ENCODE results near the gene PDCL2. TPM values are rescaled to one million over a fixed set of nuclear protein-coding genes. Genes with fewer than 3 reads are reported as not detected.

Gene PDCL2
- total and polyA plus RNA-seq, 9 of the 15 experiments (the other 6 are each of a cell fraction or from before 2014, with no cell fraction given): 0.62 to 2.5 (median 1.2) TPM

- TF ChIP-seq BRF1 (IDR thresholded peaks at IDR 0.05; ENCODE audit: borderline replicate concordance, extremely low read depth, insufficient read length): no peak
- TF ChIP-seq YY1 (IDR thresholded peaks at IDR 0.05; ENCODE audit: borderline replicate concordance in 1 of 3, control insufficient read depth in 1 of 3, extremely low read depth in 1 of 3, insufficient read depth in 3 of 3, insufficient read length in 1 of 3, insufficient replicate concordance in 2 of 3, low read depth in 1 of 3, low read length in 2 of 3): peak in 1 of 3 experiments; percentile 54
- TF ChIP-seq HDAC3 (IDR thresholded peaks at IDR 0.05; ENCODE audit: borderline replicate concordance, partially characterized antibody): no peak
- TF ChIP-seq PATZ1 (CRISPR knock-in tag; IDR thresholded peaks at IDR 0.05; ENCODE audit: borderline replicate concordance): no peak
- TF ChIP-seq TCF7L2 (IDR thresholded peaks at IDR 0.05; ENCODE audit: low read depth, low read length): no peak
- peak in 1 of 2 experiments; percentile 80; a peak in 2 of 4 replicates for TF ChIP-seq TRIM24 (IDR thresholded peaks at IDR 0.05)
- peak; percentile 80; the same call in 1 of the 2 replicates for TF ChIP-seq MYC (IDR thresholded peaks at IDR 0.05; ENCODE audit: low read depth, low read length)
- no peak for TF ChIP-seq MYC (CRISPR knock-in tag; IDR thresholded peaks at IDR 0.05; ENCODE audit: borderline replicate concordance, low read depth)
- no peak for TF ChIP-seq HDGF (IDR thresholded peaks at IDR 0.05)
- no peak for TF ChIP-seq MXD1 (CRISPR knock-in tag; IDR thresholded peaks at IDR 0.05; ENCODE audit: borderline replicate concordance, poor library complexity, severe bottlenecking)
- no peak for TF ChIP-seq SAFB2 (IDR thresholded peaks at IDR 0.05; ENCODE audit: borderline replicate concordance, low read depth, low read length, severe bottlenecking)
- TF ChIP-seq ZFX (CRISPR knock-in tag; IDR thresholded peaks at IDR 0.05): peak; percentile 58
- TF ChIP-seq CLOCK (CRISPR knock-in tag; IDR thresholded peaks at IDR 0.05; ENCODE audit: borderline replicate concordance): no peak
- no peak for TF ChIP-seq BMI1 (IDR thresholded peaks at IDR 0.05; ENCODE audit: low read length)
- no peak for TF ChIP-seq ELF4 (CRISPR knock-in tag; IDR thresholded peaks at IDR 0.05)
- peak; percentile 54 for TF ChIP-seq FOSL1 (tag; conservative IDR thresholded peaks at IDR 0.05)
- no peak for TF ChIP-seq ZFP30 (CRISPR knock-in tag; IDR thresholded peaks at IDR 0.05; ENCODE audit: borderline replicate concordance)
- peak; percentile 58; the same call in 1 of the 2 replicates for TF ChIP-seq SMARCC2 (IDR thresholded peaks at IDR 0.05; ENCODE audit: low read depth)
- no peak for TF ChIP-seq RFX5 (IDR thresholded peaks at IDR 0.05; ENCODE audit: low read depth, low read length)
- TF ChIP-seq ZNF174 (CRISPR knock-in tag; IDR thresholded peaks at IDR 0.05): no peak
- peak; percentile 39; the same call in 1 of the 2 replicates for TF ChIP-seq TOE1 (IDR thresholded peaks at IDR 0.05; ENCODE audit: borderline replicate concordance)
- TF ChIP-seq TOE1 (CRISPR knock-in tag; IDR thresholded peaks at IDR 0.05; ENCODE audit: borderline replicate concordance, low read depth): no peak
Measured at GRCh38 chr4:55545641-55546505, 46.2 kb downstream of the PDCL2 start (continued).

Data from K562 (cell line).